Natural killer cell (primary cell): ENCODE results near the gene IFT122. TPM values are rescaled to one million over a fixed set of nuclear protein-coding genes. Genes with fewer than 3 reads are reported as not detected.
A peak's percentile ranks its signal among the peaks of the same experiment; 100 is the strongest.

Experiments
- ATAC-seq, 3 donors: fragments of 150-1000 bp in 2 of 3; fragments of 200-7000 bp in 1 of 3; cut with Tn5 transposase; 1 replicate in 1 of 3; 2 replicates in 2 of 3; pipeline ENCODE4 v1.10.0; 2021; ENCODE audit warnings: mild to moderate bottlenecking in 2 of 3, moderate library complexity in 2 of 3
- DNase-seq, 2 donors: peaks; one replicate each; pipeline versions ENCODE4 v3.0.0 to v3.0.0-alpha.2; 2013 to 2021; ENCODE audit warnings: mixed read lengths in 1 of 2
- H3K27ac ChIP-seq: one replicate; pipeline ENCODE4 v1.5.1; 2013; ENCODE audit warnings: mild to moderate bottlenecking, low read length
- H3K27me3 ChIP-seq: one replicate; pipeline ENCODE4 v1.6.1; 2013; ENCODE audit warnings: low read length; ENCODE audit not compliant: control insufficient read depth, insufficient read depth
- H3K36me3 ChIP-seq: one replicate; pipeline ENCODE4 v1.6.1; 2013; ENCODE audit warnings: low read length; ENCODE audit not compliant: control insufficient read depth, insufficient read depth
- H3K4me1 ChIP-seq: one replicate; pipeline ENCODE4 v1.6.1; 2013; ENCODE audit warnings: low read length; ENCODE audit not compliant: control insufficient read depth, insufficient read depth
- H3K4me3 ChIP-seq: one replicate; pipeline ENCODE4 v1.5.1; 2013; ENCODE audit warnings: low read length
- H3K9me3 ChIP-seq: one replicate; pipeline ENCODE4 v1.6.1; 2013; ENCODE audit warnings: low read length; ENCODE audit not compliant: control insufficient read depth, insufficient read depth
- H3K27ac Mint-ChIP-seq, 2 donors: one replicate each; pipeline ENCODE4 v1.8.0; 2022; ENCODE audit warnings: mild to moderate bottlenecking in 2 of 2, mixed read lengths in 2 of 2, moderate library complexity in 1 of 2
- H3K27me3 Mint-ChIP-seq, 2 donors: one replicate each; pipeline ENCODE4 v1.8.0; 2022; ENCODE audit warnings: low read depth in 2 of 2, mixed read lengths in 2 of 2
- H3K36me3 Mint-ChIP-seq: one replicate; pipeline ENCODE4 v1.8.0; 2022; ENCODE audit warnings: mixed read lengths
- H3K4me1 Mint-ChIP-seq, 2 donors: one replicate each; pipeline ENCODE4 v1.8.0; 2022; ENCODE audit warnings: mixed read lengths in 2 of 2
- H3K4me3 Mint-ChIP-seq: one replicate; pipeline ENCODE4 v1.8.0; 2022; ENCODE audit warnings: mild to moderate bottlenecking, moderate library complexity, mixed read lengths
- H3K9me3 Mint-ChIP-seq, 2 donors: one replicate each; pipeline ENCODE4 v1.8.0; 2022; ENCODE audit warnings: mixed read lengths in 2 of 2
- WGBS: methylation state at CpG from one replicate; pipeline ENCODE4 v1.1.7; 2013; ENCODE audit warnings: missing lambda C conversion rate; ENCODE audit not compliant: insufficient coverage; 5-methylcytosine and 5-hydroxymethylcytosine counted together
- intact Hi-C: fragments of 100-400 bp; cut with micrococcal nuclease; formaldehyde crosslinking; loops from one replicate; pipeline ENCODE4 v1.14.2; 2022
- total RNA-seq, 4 donors: library from RNA; stranded (reverse); fragments of 120-200 nt in 1 of 4; gene quantifications; one replicate each; pipeline versions ENCODE4 v1.2.3 to v1.2.4, GENCODE V29; 2013 to 2022
- TF ChIP-seq, protein P1 (sequence below): fragments of 200-600 bp; IDR thresholded peaks from one replicate; pipeline ENCODE4 v1.8.0; 2022; ENCODE audit warnings: antibody characterized with exemption

The IFT122 gene
- total RNA-seq, 3 donors from 2014 or later (not counting 1 experiment from before 2014, with no cell fraction given): 20.7 to 26.6 (median 23.9) TPM

DNA sequence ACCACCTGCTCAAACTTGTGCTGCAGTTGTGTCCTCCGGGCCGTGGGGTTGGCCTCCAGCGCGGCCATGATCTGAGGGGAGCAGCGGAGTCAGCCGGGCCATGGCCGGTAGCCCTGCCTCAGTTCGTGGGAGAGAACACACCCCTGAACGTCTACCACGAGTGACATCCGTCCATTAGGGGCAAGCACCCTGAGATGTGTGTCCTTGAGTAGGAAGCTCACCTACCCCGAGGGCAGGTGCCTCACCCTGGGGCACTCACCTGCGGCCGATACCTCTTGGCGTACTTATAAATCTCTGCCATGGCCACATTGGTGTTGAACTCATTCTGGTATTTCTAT lies 116.3 kb downstream of the IFT122 start:
- H3K4me1 Mint-ChIP-seq: peaks cover 43 to 59% of the 10 kb centered on the region in 2 donors
- H3K27ac Mint-ChIP-seq: no peak overlapping the region
- 98% methylated on average over 15 of the region's 15 CpGs for WGBS

DNA sequence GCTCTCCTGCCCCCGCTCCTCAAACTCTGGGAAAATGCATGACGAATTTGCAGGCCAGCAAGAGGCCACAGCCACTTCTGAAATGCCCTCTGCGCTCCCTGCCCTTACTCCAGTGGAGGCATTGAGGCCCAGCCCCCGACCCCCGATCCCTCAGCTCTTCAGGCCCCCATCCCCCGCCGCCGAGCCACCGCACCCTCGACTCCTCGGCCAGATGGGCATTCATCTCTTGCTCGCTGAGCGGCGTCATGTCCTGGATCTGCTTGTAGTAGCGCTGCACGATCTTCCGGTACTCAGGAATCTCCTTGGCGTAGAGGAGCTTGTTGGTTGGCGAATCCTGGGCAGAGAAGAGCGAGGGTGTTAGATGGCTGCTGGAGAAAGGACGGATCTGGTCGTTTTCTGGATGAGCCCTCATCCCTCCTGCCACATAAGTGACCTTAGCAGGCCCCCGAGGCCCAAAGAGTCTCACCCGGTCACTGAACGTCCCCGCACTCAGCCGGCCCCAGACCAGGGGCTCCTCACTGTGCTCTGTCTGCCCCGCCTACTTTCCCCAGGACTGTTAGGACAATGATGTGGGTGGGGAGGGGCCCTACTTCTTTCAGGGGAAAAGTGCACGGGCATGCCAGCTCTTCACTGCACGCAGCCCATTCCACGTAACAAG lies 117.0 kb downstream of the IFT122 start:
- H3K36me3 ChIP-seq: peaks cover 13% of the 10 kb centered on the region
- H3K4me3 Mint-ChIP-seq: peak overlapping the region; percentile 21
- no peak for ATAC-seq
- H3K27me3 Mint-ChIP-seq: peaks cover 7 to 8% of the 10 kb centered on the region in 2 donors
- no peaks in the 10 kb centered on the region for H3K36me3 Mint-ChIP-seq
- no peak overlapping the region for H3K27ac ChIP-seq
- H3K4me1 ChIP-seq: peaks cover 72% of the 10 kb centered on the region
- no peaks in the 10 kb centered on the region for H3K9me3 ChIP-seq
- WGBS: 96% methylated on average over 31 of the region's 31 CpGs
- no peak overlapping the region for H3K4me3 ChIP-seq
- H3K9me3 Mint-ChIP-seq: no peaks in the 10 kb centered on the region
- H3K27ac Mint-ChIP-seq: no peak overlapping the region
- TF ChIP-seq, protein P1, sequence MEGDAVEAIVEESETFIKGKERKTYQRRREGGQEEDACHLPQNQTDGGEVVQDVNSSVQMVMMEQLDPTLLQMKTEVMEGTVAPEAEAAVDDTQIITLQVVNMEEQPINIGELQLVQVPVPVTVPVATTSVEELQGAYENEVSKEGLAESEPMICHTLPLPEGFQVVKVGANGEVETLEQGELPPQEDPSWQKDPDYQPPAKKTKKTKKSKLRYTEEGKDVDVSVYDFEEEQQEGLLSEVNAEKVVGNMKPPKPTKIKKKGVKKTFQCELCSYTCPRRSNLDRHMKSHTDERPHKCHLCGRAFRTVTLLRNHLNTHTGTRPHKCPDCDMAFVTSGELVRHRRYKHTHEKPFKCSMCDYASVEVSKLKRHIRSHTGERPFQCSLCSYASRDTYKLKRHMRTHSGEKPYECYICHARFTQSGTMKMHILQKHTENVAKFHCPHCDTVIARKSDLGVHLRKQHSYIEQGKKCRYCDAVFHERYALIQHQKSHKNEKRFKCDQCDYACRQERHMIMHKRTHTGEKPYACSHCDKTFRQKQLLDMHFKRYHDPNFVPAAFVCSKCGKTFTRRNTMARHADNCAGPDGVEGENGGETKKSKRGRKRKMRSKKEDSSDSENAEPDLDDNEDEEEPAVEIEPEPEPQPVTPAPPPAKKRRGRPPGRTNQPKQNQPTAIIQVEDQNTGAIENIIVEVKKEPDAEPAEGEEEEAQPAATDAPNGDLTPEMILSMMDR: no peak
- DNase-seq: no peak
- intact Hi-C loops: no loop called here
- no peaks in the 10 kb centered on the region for H3K27me3 ChIP-seq
- H3K4me1 Mint-ChIP-seq: peaks cover 43 to 59% of the 10 kb centered on the region in 2 donors

More for the DNA sequence above, 116.3 kb downstream of the IFT122 start:
- ATAC-seq (no peak), DNase-seq (no peak)
- Histone ChIP-seq H3K4me3 (no peak overlapping the region), H3K27ac (no peak overlapping the region), H3K9me3 (no peaks in the 10 kb centered on the region), H3K36me3 (peaks cover 13% of the 10 kb centered on the region), H3K27me3 (no peaks in the 10 kb centered on the region), H3K4me1 (peaks cover 72% of the 10 kb centered on the region)
- intact Hi-C loops: no loop called here
- no peaks in the 10 kb centered on the region for H3K36me3 Mint-ChIP-seq
- H3K9me3 Mint-ChIP-seq: no peaks in the 10 kb centered on the region
- H3K4me3 Mint-ChIP-seq: no peak overlapping the region
- TF ChIP-seq, protein P1: no peak
- peaks cover 7 to 8% of the 10 kb centered on the region in 2 donors for H3K27me3 Mint-ChIP-seq

DNA sequence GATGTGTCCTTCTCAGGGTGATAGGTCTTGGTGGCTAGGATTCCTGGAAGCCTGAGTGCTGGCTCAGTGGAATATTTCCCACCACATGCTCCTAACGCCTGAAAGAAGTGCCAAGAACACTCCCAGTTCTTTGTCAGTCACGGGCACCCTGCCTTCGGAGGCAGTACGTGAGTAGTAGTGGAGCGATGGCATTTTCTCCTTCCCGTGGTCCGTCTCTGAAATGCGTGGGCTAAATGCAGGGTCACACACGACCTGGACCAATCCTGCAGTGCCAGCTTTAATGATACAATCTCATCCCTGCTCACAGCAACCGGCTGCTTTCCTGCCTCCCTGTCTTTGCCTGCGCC lies 117.5 kb downstream of the IFT122 start:
- peak overlapping the region in 1 of 2 donors; percentile 92 for H3K27ac Mint-ChIP-seq
- H3K4me1 Mint-ChIP-seq: peaks cover 41 to 56% of the 10 kb centered on the region in 2 donors
- peaks cover 7% of the 10 kb centered on the region in 2 donors for H3K27me3 Mint-ChIP-seq
- Histone ChIP-seq H3K36me3 (peaks cover 15% of the 10 kb centered on the region), H3K9me3 (no peaks in the 10 kb centered on the region), H3K27me3 (no peaks in the 10 kb centered on the region), H3K4me1 (peaks cover 72% of the 10 kb centered on the region), H3K4me3 (no peak overlapping the region), H3K27ac (no peak overlapping the region)
- ATAC-seq (no peak), DNase-seq (no peak)
- WGBS: 93% methylated on average over 11 of the region's 11 CpGs
- H3K4me3 Mint-ChIP-seq: no peak overlapping the region
- intact Hi-C loops: no loop called here
- TF ChIP-seq, protein P1: no peak
- no peaks in the 10 kb centered on the region for H3K9me3 Mint-ChIP-seq
- H3K36me3 Mint-ChIP-seq: no peaks in the 10 kb centered on the region
